Astrocyte of the spinal cord (primary cell): ENCODE data around the gene RARRES1.

Experiments
- DNase-seq: peaks from one replicate; pipeline ENCODE4 v3.0.0; 2011; ENCODE audit warnings: low read depth, low spot score
- H3K4me3 ChIP-seq: 2 replicates; pipeline ENCODE4 v1.5.1; 2011; ENCODE audit warnings: low read depth, mild to moderate bottlenecking, low read length, moderate library complexity
- CTCF ChIP-seq: IDR thresholded peaks from 2 replicates; pipeline ENCODE4 v1.5.1; 2012; ENCODE audit warnings: low read depth, mild to moderate bottlenecking, low read length, inconsistent platforms
- in situ Hi-C: cut with HindIII; loops from 2 replicates; pipeline ENCODE4 v1.10.0; 2017; ENCODE audit warnings: low sequenced_read_pairs

RARRES1 gene

GRCh38 chr3:158727206-158728060 is 4.8 kb downstream of the RARRES1 start:
- peak; percentile 84 for DNase-seq
- TF ChIP-seq CTCF = peak; percentile 80
- H3K4me3 ChIP-seq = no peak overlapping the region
- in situ Hi-C loops = no loop called here

GRCh38 chr3:158725348-158726011 is 6.8 kb downstream of the RARRES1 start:
- in situ Hi-C loops = no loop called here
- H3K4me3 ChIP-seq = no peak overlapping the region
- DNase-seq = peak; percentile 99
- no peak for TF ChIP-seq CTCF

GRCh38 chr3:158723991-158724390 is 8.3 kb downstream of the RARRES1 start:
- no peak for TF ChIP-seq CTCF
- in situ Hi-C loops = no loop called here
- no peak overlapping the region for H3K4me3 ChIP-seq
- DNase-seq = no peak

GRCh38 chr3:158722108-158722507 is 10.1 kb downstream of the RARRES1 start:
- DNase-seq = no peak
- no peak overlapping the region for H3K4me3 ChIP-seq
- no peak for TF ChIP-seq CTCF
- in situ Hi-C loops = no loop called here

GRCh38 chr3:158718490-158719170 is 13.6 kb downstream of the RARRES1 start:
- no peak overlapping the region for H3K4me3 ChIP-seq
- peak; percentile 98 for DNase-seq
- in situ Hi-C loops = no loop called here
- TF ChIP-seq CTCF = no peak

- in situ Hi-C loops = no loop called here
- no peak for DNase-seq
- H3K4me3 ChIP-seq = no peak overlapping the region
- TF ChIP-seq CTCF = no peak
These were observed 14.7 kb downstream of the RARRES1 start for GRCh38 chr3:158717576-158717975.
